ENCODE data around the gene IFNA21.
"Not testable (repeated sequence)": the region's sequence is repeated elsewhere in the genome, so short reads cannot be mapped to it uniquely, and the experiment has no call there.

Gene IFNA21

GRCh38 chr9:21141427-21141882, 25.0 kb downstream of the IFNA21 start, which contains the start of gene IFNW1:
Gene IFNW1, minus strand, starts transcription at chr9:21141832. Its CDS starts 262 bp downstream, at chr9:21141570.
- DNase-seq (ENCODE audit: low read depth, low spot score), result peak; percentile 6

DNA sequence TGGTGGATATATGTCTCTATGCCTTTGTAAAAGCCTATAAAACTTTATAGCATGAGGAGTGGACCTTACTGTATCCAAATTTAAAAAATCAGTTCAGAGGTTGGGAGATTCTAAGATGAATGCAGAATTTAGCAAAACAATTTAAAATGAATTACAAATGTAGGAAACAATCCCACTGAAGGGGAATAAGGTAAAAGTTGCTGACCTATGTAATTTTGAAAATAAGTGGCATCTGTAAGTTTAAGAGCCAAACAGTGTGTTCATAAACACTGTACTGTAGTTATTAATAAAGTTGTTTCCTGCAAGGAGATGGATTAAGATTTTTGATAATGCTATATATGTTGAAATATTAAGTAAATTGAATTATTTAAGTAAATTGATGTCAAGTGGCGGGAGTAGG, 29.4 kb downstream of the IFNA21 start:
- DNase-seq (ENCODE audit: low read depth, low spot score), result no peak

- DNase-seq (ENCODE audit: low read depth, low spot score), result no peak
These were observed 30.7 kb downstream of the IFNA21 start for GRCh38 chr9:21135736-21136135.

DNA sequence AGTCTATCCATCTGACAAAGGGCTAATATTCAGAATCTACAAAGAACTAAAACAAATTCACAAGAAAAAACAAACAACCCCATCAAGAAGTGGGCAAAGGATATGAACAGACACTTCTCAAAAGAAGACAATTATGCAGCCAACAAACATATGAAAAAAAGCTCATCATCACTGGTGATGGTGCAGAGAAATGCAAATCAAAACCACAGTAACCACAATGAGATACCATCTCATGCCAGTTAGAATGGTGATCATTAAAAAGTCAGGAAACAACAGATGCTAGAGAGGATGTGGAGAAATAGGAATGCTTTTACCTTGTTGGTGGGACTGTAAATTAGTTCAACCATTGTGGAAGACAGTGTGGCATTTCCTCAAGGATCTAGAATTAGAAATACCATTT, 38.3 kb downstream of the IFNA21 start:
- DNase-seq (ENCODE audit: low read depth, low spot score), result not testable (repeated sequence)

DNA sequence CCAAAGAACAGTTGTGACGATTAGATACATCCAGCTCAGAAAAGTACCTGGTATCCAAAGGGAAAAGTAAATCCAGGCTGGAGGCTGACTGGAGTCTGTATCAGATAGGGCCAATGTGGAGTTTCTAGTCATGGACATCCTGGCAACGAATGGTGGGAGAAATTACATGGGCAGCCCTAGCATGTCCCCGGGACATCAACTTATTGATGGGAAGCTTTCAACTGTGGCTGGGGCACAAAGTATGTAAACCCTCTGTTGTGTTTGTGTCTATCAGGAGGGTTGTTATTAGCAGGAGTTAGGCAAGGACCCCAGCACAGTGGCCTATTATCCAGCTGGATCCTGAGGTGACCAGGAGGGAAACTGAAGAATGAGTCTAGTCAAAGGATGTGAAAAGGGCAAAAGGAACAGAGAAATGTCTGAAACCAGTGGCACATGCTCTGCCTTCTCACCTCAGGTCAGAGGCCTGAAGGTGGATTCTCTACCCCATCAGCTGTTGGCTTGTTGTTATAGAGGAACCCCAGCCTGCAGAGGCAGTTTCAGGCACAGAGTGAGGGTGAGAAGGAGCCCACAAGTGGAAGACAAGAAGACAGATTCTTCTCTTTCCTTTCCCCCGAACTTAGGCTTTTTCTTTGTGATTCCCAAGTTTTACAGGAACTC, 44.7 kb downstream of the IFNA21 start:
- no peak for DNase-seq (ENCODE audit: low read depth, low spot score)

- no peak for DNase-seq (ENCODE audit: low read depth, low spot score)
These were observed 45.4 kb downstream of the IFNA21 start for GRCh38 chr9:21121079-21121478.

GRCh38 chr9:21119093-21119770, 47.2 kb downstream of the IFNA21 start:
- no peak for DNase-seq (ENCODE audit: low read depth, low spot score)
